HCT116 (cell line): Measurements from ENCODE around the gene INPP4A. TPM values are rescaled to one million over a fixed set of nuclear protein-coding genes. Genes with fewer than 3 reads are reported as not detected.

Experiments used
- ATAC-seq: fragments of 200-7000 bp; cut with Tn5 transposase; 2 replicates; pipeline ENCODE4 v1.9.1; 2020; ENCODE audit warnings: mild to moderate bottlenecking, moderate library complexity
- BruUV-seq: library from RNA; stranded (reverse); fragments of 400-500 nt; replicated peaks from 2 replicates; lab custom pipeline; 2021; lab: Mats Ljungman, UMichigan
- CTCF ChIA-PET: fragments of 300-600 bp; sonication (Branson Sonifier 250); formaldehyde crosslinking; loops from one replicate; lab custom pipeline; 2021; ENCODE audit warnings: antibody characterized with exemption; lab: Charles Lee
- POLR2A ChIA-PET: fragments of 300-600, 350-600 bp; sonication (Branson Sonifier 250); formaldehyde crosslinking; loops from one replicate; lab custom pipeline; 2021; ENCODE audit warnings: antibody characterized with exemption; lab: Charles Lee
- RAD21 ChIA-PET, 2 experiments: fragments of 300-600 bp; sonication (Branson Sonifier 250); formaldehyde crosslinking; loops; one replicate each; lab custom pipeline; 2023; ENCODE audit warnings: low total read pairs in 2 of 2; ENCODE audit not compliant: uncharacterized antibody in 2 of 2, unreplicated experiment in 2 of 2, low non-redundant PET in 1 of 2; lab: Charles Lee
- DNase-seq: peaks from one replicate; pipeline ENCODE4 v3.0.0-alpha.2; 2010; ENCODE audit warnings: low read depth, low spot score
- H2AFZ ChIP-seq: fragments of 200-600 bp; shearing (Covaris generic), sonication (generic); 2 replicates; pipeline ENCODE4 v1.6.1; 2017; ENCODE audit warnings: low read depth, mixed run types, mixed read lengths, antibody characterized with exemption, low read length; ENCODE audit not compliant: poor library complexity, severe bottlenecking
- H3K27ac ChIP-seq: 2 replicates; pipeline ENCODE4 v1.5.1; 2012; ENCODE audit warnings: low read depth, low read length
- H3K27me3 ChIP-seq: fragments of 200-600 bp; sonication (generic); 2 replicates; pipeline ENCODE4 v1.6.1; 2016; ENCODE audit warnings: mixed run types, low read length, mixed read lengths; ENCODE audit not compliant: insufficient read depth
- H3K36me3 ChIP-seq, 2 experiments: fragments of 200-500 bp in 1 of 2; fragments of 200-600 bp in 1 of 2; sonication (Bioruptor generic) in 1 of 2; sonication (generic) in 1 of 2; 2 replicates each; pipeline versions ENCODE4 v1.5.1 to v1.6.1; 2014 to 2016; ENCODE audit warnings: low read length in 2 of 2, inconsistent platforms in 1 of 2, mixed read lengths in 1 of 2, mixed run types in 1 of 2; ENCODE audit not compliant: insufficient read depth in 2 of 2, control insufficient read depth in 1 of 2
- H3K4me1 ChIP-seq, 2 experiments: fragments of 200-600 bp in 1 of 2; sonication (generic) in 1 of 2; 2 replicates each; pipeline versions ENCODE4 v1.5.1 to v1.6.1; 2012 to 2017; ENCODE audit warnings: low read length in 2 of 2, inconsistent platforms in 1 of 2, mild to moderate bottlenecking in 1 of 2, mixed read lengths in 1 of 2, mixed run types in 1 of 2, moderate library complexity in 1 of 2; ENCODE audit not compliant: insufficient read depth in 2 of 2, control insufficient read depth in 1 of 2
- H3K4me2 ChIP-seq: fragments of 200-600 bp; sonication (generic); 2 replicates; pipeline ENCODE4 v1.6.1; 2017; ENCODE audit warnings: mixed run types, low read length, mixed read lengths
- H3K4me3 ChIP-seq, 2 experiments: fragments of 200-600 bp in 1 of 2; sonication (generic) in 1 of 2; replicated peaks in 1 of 2; 2 replicates each; pipeline ENCODE4 v1.5.1; 2011 to 2016; ENCODE audit warnings: low read length in 2 of 2, control low read depth in 1 of 2, low read depth in 1 of 2, mild to moderate bottlenecking in 1 of 2, mixed read lengths in 1 of 2, mixed run types in 1 of 2
- H3K79me2 ChIP-seq: fragments of 200-600 bp; sonication (generic); 2 replicates; pipeline ENCODE4 v1.6.1; 2017; ENCODE audit warnings: mild to moderate bottlenecking, mixed run types, low read length, moderate library complexity, mixed read lengths; ENCODE audit not compliant: insufficient read depth
- H3K9ac ChIP-seq: fragments of 200-600 bp; sonication (generic); 2 replicates; pipeline ENCODE4 v1.6.1; 2016; ENCODE audit warnings: low read length, mixed read lengths
- H3K9me2 ChIP-seq: fragments of 200-600 bp; sonication (generic), shearing (Covaris generic); 2 replicates; pipeline ENCODE4 v1.6.1; 2017; ENCODE audit warnings: mixed run types, mild to moderate bottlenecking, moderate library complexity; ENCODE audit not compliant: insufficient read depth
- H3K9me3 ChIP-seq, 2 experiments: fragments of 200-500 bp in 1 of 2; fragments of 200-600 bp in 1 of 2; sonication (Bioruptor generic) in 1 of 2; sonication (generic) in 1 of 2; 2 replicates each; pipeline ENCODE4 v1.6.1; 2014 to 2017; ENCODE audit warnings: low read length in 2 of 2, mixed read lengths in 2 of 2, inconsistent platforms in 1 of 2, low read depth in 1 of 2, mild to moderate bottlenecking in 1 of 2, mixed run types in 1 of 2, moderate library complexity in 1 of 2; ENCODE audit not compliant: control insufficient read depth in 1 of 2, insufficient read depth in 1 of 2
- H4K20me1 ChIP-seq: fragments of 200-600 bp; sonication (generic), shearing (Covaris generic); 2 replicates; pipeline ENCODE4 v1.6.1; 2017; ENCODE audit warnings: mixed run types, mild to moderate bottlenecking, moderate library complexity; ENCODE audit not compliant: insufficient read depth
- EZH2phosphoT487 ChIP-seq: fragments of 200-600 bp; IDR thresholded peaks from 2 replicates; pipeline ENCODE4 v1.6.1; 2018; ENCODE audit warnings: antibody characterized with exemption, borderline replicate concordance
- POLR2A ChIP-seq: IDR thresholded peaks from 2 replicates; pipeline ENCODE4 v1.7.0; 2011; ENCODE audit warnings: borderline replicate concordance; ENCODE audit not compliant: insufficient read depth, insufficient read length; ENCODE audit errors: extremely low read depth
- TCF7L2 ChIP-seq: IDR thresholded peaks from 2 replicates; pipeline ENCODE4 v1.7.0; 2011; ENCODE audit warnings: borderline replicate concordance, inconsistent platforms; ENCODE audit not compliant: insufficient read depth, insufficient read length; ENCODE audit errors: extremely low read depth
- ZFX ChIP-seq: fragments of 450-650 bp; IDR thresholded peaks from 2 replicates; pipeline ENCODE4 v1.6.1; 2017
- ZNF274 ChIP-seq: fragments of 200-500 bp; sonication (Bioruptor generic); IDR thresholded peaks from 2 replicates; pipeline ENCODE4 v1.6.1; 2014; ENCODE audit warnings: mild to moderate bottlenecking, low read depth, low read length, inconsistent platforms
- intact Hi-C: fragments of 100-400 bp; cut with micrococcal nuclease; formaldehyde crosslinking; loops from 2 replicates; pipeline ENCODE4 v1.10.0; 2022
- total RNA-seq: library from RNA; stranded (reverse); gene quantifications from one replicate; pipeline ENCODE4 v1.2.1, GENCODE V29; 2021; ENCODE audit not compliant: unreplicated experiment

The INPP4A gene
- total RNA-seq, 1 experiment from 2014 or later: 18.5 TPM

DNA sequence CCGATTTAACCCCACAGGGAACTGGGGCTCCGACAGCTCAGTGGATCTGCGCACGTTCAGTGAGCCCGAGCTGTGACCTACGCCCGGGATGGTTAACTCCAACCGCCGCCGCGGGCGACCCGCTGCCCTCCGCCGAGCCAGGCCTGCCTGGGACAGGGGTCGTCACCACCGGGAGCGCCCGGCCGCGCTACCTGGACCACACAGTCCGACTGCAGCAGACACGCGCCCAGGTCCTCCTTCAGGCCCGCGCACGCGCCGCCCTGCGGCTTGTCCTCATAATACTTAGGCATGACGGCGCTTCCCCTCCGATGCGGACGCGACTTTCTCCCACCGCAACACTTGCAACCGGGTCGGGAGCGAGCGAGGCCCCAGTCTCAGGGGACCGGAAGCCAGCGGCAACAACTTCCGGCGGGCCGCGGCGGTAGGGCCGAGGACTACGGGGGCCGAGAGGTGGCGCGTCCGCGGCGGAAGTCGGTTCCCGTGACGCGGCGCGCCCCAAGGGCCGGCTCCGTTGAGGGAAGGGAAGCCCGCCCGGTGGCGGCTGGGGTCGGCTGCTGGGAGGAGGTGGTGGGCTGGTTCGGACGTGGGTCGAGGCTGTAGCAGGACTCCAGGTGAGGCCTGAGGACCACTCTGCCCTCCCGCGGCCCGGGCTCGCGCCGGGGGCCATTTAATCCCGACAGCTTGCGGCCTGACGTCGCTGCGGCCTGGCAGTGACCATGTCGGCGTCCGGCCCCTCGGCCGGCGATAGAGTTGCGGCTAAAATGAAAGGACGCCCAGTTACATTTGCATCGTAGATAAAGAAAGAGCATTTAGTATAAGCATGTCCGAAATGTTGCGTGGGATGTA is 163.7 kb downstream of the INPP4A start, which contains the start of the genes COA5 and UNC50 (continued):
- no peak for TF ChIP-seq EZH2phosphoT487
- peak; percentile 57 for TF ChIP-seq TCF7L2
- TF ChIP-seq ZNF274: no peak
- TF ChIP-seq POLR2A: peak; percentile 68

DNA sequence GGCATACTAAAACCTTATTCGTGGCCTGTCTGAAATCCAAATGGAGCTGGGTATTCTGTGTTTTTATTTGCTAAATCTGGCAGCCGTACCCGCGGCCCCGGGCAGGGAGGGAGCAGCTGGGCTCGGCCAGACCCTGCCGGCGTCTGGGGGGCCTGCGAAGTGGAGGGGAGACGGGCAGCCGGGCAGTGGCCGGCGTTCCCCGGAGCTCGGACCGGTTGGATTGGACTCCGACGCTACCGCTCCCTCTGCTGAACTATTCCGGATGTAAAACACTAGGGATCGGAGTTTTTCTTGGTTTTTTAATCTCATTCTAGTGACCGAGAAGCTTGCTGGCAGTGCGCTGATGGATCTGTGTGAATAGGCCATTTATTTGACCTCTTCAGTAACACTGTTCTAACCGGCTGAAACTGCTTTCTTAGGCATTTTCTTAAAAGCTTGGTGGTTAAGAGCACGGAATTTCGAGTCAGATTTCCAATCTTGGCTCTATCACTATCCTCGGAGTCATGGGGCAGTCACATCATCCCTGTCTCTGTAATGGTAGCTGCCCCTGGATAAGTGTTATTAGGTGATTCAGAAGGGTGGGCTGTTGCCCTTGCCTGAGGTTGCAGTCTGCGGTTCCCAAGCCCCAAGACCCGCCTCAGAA is 164.4 kb downstream of the INPP4A start:
- Histone ChIP-seq H3K4me1 (peaks cover 7 to 22% of the 10 kb centered on the region in 2 experiments; a peak in 3 of 4 replicates), H3K9ac (peak overlapping the region; percentile 96), H3K4me2 (peak overlapping the region; percentile 95), H3K27ac (peak overlapping the region; percentile 77), H3K36me3 (peaks cover 12 to 22% of the 10 kb centered on the region in 2 experiments; a peak in 2 of 4 replicates), H3K4me3 (peak overlapping the region; percentile 51 to 95), H4K20me1 (no peaks in the 10 kb centered on the region), H3K9me2 (no peaks in the 10 kb centered on the region), H3K27me3 (no peaks in the 10 kb centered on the region), H3K79me2 (peaks cover 71% of the 10 kb centered on the region), H2AFZ (peak overlapping the region; percentile 47), H3K9me3 (no peaks in the 10 kb centered on the region)
- BruUV-seq: TSS peak; percentile 54
- TF ChIP-seq ZFX: no peak
- RAD21 ChIA-PET: no interaction called here
- ATAC-seq (0 out of 2 replicates have a peak, but pooled peaks have one; percentile 14), DNase-seq (no peak)
- CTCF ChIA-PET: no interaction called here
- intact Hi-C loops: no loop called here
- POLR2A ChIA-PET: no interaction called here
